ENCODE data around the gene C1R.

The C1R gene

GRCh38 chr12:7096006-7096932 is 4.0 kb upstream of the C1R start:
- no peak for DNase-seq

DNA sequence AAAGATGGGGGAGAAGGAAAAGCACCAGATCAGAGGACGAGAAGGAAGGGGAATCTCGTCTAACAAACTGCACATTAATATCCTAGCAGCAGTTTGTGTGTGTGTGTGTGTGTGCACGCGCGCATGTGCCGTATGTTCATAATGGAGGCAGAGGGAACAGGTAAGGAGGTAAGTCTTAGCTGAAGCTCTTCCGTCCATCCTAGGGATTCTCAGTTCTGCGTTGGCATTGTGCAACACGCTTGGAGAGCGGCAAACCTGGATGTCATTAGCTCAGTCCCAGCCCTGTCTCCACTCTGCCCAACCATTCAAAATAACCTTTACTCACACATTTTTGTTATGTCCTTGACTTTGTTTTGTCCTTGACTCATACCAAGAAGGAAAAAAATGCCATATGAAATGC is 1.6 kb upstream of the C1R start:
- no peak for DNase-seq

DNA sequence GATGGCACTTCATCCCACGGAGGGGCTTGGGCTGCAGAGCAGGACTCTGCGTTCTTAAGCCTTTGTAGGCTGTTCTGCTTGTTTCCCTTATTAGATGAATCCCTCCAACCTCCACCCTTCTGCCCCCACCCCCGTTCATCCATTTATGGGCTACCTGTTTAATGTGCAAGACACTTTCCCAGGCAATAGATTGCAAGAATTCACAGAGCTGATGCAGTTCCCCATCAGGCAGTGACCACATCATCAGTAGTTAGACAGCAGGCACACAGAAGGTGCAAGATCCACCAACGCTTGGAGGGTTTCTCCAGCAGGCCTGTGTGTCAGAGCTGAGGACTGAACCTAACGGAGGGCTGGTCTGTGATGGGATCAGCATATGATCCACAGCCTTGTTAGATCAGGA is 1.2 kb upstream of the C1R start:
- DNase-seq: no peak

- DNase-seq: no peak
These were observed 778 bp upstream of the C1R start for GRCh38 chr12:7092986-7093460.

- DNase-seq: no peak
These were observed 501 bp downstream of the C1R start for GRCh38 chr12:7091660-7092228.

- DNase-seq: no peak
These were observed 1.1 kb downstream of the C1R start for GRCh38 chr12:7091171-7091570.

DNA sequence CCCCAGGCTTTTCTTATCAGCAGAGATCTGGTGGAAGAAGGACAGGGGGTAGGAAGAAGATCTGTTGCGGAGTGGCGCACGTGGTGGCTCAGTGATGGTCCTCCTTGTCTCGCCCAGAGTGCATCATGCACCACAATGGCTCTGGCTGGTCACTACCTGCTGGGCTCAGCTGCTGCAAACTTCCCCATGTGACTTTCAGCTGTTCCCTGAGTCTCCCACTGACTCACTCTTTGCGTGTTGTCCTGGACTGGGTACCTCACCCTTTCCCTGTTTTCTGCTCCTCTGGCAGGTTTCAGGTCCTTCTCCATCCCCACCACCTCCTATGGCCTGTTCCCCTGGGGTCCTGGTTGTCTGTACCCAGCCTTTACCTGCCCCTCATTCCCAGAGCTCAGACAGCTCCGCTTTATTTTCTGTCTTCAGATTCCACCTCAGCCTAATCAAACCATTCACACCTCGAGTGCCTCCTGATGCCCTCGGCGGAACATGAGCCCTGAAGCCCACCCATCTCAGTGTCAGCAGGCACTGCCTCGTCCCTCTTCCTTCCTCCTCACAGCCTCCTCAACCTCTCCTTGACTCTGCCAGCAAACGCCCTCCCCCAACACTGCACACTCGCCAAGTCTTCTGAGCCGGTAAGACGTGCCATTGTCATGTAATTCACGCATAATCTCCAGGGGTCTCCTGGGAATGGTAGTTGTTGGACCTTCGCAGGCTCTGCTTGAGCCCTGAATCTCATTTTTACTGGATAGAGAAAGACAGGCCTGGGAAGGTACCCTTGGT is 1.8 kb downstream of the C1R start:
- no peak for DNase-seq

GRCh38 chr12:7089196-7089871 is 2.9 kb downstream of the C1R start:
- DNase-seq: no peak

DNA sequence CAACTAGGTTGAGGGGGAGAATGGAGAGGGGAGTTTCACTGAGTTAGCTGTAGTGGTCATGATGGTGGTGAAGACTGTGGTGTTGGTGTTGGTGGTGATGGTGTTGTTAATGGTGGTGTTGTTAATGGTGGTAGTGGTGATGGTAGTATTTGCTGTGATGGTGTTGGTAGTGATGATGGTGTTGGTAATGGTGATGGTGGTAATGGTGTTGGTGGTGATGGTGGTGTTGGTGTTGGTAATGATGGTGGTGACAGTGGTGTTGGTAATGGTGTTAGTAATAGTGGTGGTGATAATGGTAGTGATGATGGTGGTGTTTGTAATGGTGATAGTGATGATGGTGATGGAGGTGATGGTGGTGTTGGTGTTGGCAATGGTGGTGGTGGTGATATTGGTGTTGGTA is 9.1 kb downstream of the C1R start:
- DNase-seq: no peak

DNA sequence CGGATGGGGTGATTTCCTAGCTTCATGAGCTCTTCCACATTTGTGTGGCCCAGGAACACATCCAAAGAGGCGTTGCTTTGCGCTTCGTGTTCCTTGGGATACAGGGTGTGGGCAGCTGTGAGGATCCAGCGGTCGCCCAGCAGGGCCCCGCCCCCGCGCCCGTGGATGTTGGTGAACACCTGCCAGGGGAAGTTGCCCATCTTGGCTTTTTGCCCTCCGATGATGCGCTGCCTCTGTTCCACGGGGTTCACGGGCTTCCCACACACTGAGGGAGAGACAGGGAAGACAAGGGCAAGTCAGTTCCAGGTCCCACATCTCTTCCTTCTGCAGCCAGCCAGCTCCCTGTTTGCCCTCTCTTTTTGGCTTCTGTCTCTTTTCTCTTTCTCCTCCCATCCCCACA is 11.2 kb downstream of the C1R start:
- DNase-seq: no peak

DNA sequence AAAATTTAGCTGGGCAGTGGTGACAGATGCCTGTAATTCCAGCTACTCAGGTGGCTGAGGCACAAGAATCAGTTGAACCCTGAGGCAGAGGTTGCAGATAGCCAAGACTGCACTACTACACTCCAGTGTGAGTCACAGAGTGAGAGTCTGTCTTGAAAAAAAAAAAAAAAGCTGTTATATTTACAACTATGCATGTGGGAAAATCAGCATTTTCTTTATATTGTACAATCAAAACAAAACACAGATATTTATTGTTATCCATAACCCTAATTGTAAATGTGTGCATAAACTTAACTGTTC is 12.5 kb downstream of the C1R start:
- DNase-seq: no peak

GRCh38 chr12:7078163-7078562 is 14.1 kb downstream of the C1R start:
- DNase-seq: no peak

GRCh38 chr12:7076493-7076892 is 15.8 kb downstream of the C1R start:
- DNase-seq: no peak

DNA sequence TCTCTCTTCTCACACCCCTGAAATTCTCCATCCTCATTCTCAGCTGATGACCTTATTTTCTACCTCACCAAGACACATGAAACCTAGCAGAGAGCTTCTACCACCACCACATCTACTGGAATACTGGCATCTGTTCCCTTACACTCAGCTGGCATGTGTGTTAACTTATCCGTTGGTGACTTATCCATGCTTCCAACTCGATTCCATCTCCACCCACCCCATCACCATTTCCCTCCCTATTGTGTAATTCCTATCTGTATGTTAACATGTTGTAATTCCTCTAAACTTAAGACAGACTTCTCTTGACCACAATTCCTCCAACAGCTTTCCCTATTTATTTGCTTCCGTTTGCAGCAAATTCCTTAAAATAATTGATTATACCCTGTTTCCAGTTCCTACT is 16.3 kb downstream of the C1R start:
- no peak for DNase-seq

DNA sequence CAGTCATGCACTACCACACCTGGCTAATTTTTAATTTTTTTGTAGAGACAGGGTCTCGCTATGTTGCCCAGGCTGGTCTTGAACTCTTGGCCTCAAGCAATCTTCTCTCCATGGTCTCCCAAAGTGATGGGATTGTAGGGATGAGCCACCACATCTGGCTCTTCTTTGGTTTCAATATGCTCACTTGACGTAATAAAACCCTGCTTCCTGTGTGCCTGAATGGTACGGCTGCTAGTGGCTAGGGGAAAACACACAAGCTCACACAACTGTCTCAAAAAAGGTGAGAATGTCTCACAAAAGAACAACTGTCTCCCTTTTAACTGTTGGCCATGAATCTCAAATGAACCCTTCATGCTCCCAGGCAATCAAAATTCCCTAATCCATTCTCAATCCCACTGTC is 16.7 kb downstream of the C1R start:
- DNase-seq: no peak

DNA sequence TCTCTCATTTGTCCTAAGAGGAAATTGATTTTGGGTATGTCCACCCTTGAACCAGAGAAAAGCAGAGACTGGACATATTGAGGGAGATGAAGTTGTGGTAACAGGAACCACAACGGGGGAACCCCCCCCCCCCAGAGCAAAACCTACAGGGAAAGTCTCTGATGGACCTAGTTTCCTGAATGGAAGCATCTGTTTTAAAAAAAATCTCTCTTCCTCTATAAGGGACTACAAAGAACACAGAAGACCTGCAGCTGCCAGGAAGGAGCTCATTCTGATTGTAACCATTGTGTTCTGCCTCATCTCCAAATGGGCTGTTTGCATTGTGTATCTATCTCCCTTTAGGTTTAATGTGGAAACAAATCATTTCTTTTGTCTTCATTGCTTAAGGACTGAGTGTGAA is 18.3 kb downstream of the C1R start:
- DNase-seq: no peak

DNA sequence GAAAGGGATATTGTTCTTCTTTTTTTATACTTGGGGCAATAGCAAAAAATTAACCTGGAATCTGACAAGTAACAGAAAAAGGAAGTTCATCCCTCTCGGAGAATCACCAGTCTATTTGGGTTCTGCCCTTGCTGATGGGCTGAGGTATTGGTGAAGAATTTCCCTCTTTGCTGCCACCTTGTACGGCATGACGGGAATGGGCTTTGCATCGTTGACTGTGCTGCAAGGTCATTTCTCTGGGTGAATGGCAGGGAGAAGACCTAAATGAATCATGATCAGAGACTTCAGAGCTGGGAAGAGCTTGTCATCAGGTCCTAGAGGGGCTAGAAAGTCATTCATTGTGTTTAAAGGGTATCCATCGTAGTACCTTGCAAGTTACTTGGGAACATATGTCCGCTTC is 19.7 kb downstream of the C1R start:
- DNase-seq: no peak

GRCh38 chr12:7072035-7072434 is 20.2 kb downstream of the C1R start:
- DNase-seq: no peak

DNA sequence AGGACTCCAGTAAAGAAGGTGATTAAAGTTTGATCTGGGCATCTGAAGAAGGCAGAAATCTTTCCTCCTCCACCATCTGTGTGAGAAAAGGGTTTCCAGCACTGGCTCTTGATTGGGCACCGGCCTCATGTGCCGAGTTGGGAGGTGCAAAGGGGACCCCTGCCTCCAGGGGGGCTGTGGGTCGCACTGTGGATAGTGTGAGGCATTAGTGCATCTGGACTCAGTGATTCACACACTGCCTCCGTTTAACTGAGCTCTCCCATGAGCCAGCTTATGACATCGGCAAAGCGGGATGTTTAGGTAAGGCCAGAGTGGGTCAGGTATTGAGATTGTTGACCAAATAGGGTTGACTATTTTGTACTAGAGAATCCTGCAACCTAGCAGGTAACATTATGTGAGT is 22.9 kb downstream of the C1R start:
- DNase-seq: no peak

DNA sequence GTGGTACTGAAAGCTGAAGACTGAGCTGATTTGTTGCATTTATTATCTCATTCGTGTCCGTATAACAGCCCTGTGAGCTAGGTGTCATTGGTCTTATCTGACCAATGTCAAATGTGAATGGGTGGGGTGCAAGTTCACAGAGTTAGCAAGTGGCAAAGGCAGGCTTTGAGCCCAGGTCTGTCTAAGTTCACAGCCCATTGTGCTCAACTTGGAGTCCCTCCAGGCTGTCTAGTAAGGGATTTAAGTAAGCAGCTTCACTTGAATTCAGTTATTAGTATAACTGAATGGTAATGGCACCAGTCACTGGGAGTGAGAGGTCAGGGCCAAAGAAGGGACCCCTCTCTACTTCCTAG is 23.3 kb downstream of the C1R start:
- no peak for DNase-seq

GRCh38 chr12:7068240-7068993 is 23.8 kb downstream of the C1R start:
- DNase-seq: no peak

DNA sequence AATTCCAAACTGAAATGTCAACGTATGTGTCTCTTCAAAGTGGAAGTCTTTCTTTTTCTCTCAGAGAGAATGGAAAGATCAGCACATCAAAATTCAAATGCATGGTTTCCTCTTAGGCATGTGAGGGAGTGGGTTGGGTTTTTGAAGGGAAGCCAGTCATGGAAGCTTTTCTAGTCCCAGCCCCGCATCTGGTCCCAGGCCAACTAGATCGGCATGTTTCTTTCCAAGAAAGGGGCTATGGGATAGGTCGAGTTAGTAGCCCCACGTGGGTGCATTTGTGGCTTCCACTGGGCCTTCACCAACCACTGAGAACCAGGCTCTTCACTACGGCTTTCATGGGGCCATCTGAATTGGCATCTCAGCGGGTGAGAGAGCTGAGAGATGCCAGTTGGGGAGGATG is 25.1 kb downstream of the C1R start:
- DNase-seq: no peak

DNA sequence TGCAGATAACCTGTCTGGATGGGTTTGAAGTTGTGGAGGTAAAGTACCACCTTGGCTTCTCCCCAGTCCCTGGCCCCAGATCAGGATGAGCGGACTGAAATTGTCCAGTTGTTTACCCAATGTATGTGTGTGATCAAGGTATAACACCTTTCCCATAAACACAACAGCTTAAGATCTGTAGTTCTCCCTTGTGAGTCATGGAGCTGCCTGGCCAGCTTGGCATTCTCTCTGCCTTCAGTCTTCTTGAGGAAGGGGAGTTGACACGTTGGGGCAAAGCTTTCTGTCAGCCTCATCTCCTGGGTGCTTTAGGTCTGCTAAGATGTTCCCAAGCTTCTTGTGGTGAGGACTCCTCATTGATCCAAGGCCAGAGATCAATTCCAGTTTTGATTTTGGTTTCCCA is 25.6 kb downstream of the C1R start:
- no peak for DNase-seq

All from NCI-H510A treated with DMSO at 0.1 percent for 48 hours (cell line).